Lower leg skin (tissue), 4 donors: Measurements from ENCODE around the gene HMCN2. TPM values are rescaled to one million over a fixed set of nuclear protein-coding genes. Genes with fewer than 3 reads are reported as not detected.

Experiments
- DNase-seq, 2 donors: peaks; one replicate each; pipeline ENCODE4 v3.0.0-alpha.2; 2019; ENCODE audit warnings: low spot score in 2 of 2
- H3K4me3 ChIP-seq: fragments of 200-600 bp; sonication (generic); 2 replicates; pipeline ENCODE4 v1.5.1; 2017; ENCODE audit warnings: mild to moderate bottlenecking, low read depth; ENCODE audit not compliant: poor library complexity, severe bottlenecking
- POLR2A ChIP-seq, 2 donors: fragments of 450-650 bp; IDR thresholded peaks; one replicate each; pipeline ENCODE4 v1.6.1; 2016 to 2017; ENCODE audit warnings: antibody characterized with exemption in 2 of 2, mild to moderate bottlenecking in 1 of 2, moderate library complexity in 1 of 2
- WGBS, 2 donors: methylation state at CpG; one replicate each; pipeline ENCODE4 v1.1.5; 2018; 5-methylcytosine and 5-hydroxymethylcytosine counted together
- intact Hi-C: fragments of 100-400 bp; cut with DNase I; formaldehyde crosslinking; loops from one replicate; pipeline ENCODE4 v1.15.0; 2023; ENCODE audit warnings: low total_unique reads
- total RNA-seq, 4 donors: library from RNA; depleted of rRNA; stranded (reverse); fragments of >200 nt; gene quantifications; one replicate each; pipeline ENCODE4 v1.1.0, GENCODE V29; 2016
- TF ChIP-seq, protein P1 (sequence below), 3 donors: fragments of 450-650 bp; IDR thresholded peaks; one replicate each; pipeline ENCODE4 v1.5.1; 2016; ENCODE audit warnings: antibody characterized with exemption in 3 of 3, mild to moderate bottlenecking in 3 of 3, moderate library complexity in 2 of 3

The HMCN2 gene
- total RNA-seq, 4 donors from 2014 or later: 1.9 to 4.3 (median 3.0) TPM

- no peak for DNase-seq
- no peak overlapping the region for H3K4me3 ChIP-seq
- 80 to 84% methylated on average over 27 of the region's 27 CpGs for WGBS, 2 donors
- intact Hi-C loops: no loop called here
- TF ChIP-seq, protein P1, sequence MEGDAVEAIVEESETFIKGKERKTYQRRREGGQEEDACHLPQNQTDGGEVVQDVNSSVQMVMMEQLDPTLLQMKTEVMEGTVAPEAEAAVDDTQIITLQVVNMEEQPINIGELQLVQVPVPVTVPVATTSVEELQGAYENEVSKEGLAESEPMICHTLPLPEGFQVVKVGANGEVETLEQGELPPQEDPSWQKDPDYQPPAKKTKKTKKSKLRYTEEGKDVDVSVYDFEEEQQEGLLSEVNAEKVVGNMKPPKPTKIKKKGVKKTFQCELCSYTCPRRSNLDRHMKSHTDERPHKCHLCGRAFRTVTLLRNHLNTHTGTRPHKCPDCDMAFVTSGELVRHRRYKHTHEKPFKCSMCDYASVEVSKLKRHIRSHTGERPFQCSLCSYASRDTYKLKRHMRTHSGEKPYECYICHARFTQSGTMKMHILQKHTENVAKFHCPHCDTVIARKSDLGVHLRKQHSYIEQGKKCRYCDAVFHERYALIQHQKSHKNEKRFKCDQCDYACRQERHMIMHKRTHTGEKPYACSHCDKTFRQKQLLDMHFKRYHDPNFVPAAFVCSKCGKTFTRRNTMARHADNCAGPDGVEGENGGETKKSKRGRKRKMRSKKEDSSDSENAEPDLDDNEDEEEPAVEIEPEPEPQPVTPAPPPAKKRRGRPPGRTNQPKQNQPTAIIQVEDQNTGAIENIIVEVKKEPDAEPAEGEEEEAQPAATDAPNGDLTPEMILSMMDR (IDR thresholded peaks at IDR 0.05): no peak
- no peak for TF ChIP-seq POLR2A (IDR thresholded peaks at IDR 0.05)
Measured at GRCh38 chr9:130232899-130233586, 32.5 kb upstream of the HMCN2 start.

DNA sequence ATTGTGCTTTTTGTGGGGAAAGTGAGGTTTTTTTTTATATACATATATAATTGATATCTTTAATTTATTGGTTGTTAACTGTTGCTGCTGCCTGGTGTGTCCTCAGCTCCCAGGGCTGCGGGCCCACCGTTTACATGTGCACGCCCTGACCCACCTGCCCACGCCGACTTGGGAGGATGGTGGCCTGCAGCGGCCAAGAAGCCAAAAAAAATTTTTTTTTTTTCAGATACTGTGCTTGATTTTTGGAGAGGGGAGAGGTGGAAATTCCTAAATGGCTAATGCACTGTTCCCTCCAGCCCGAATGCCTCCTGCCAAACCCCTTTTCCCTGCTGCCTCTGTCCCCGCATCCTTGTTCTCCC lies 32.0 kb upstream of the HMCN2 start:
- WGBS, 2 donors: 88 to 89% methylated on average over 8 of the region's 8 CpGs
- no peak for TF ChIP-seq POLR2A (IDR thresholded peaks at IDR 0.05)
- TF ChIP-seq, protein P1 (IDR thresholded peaks at IDR 0.05): no peak
- no peak for DNase-seq
- intact Hi-C loops: no loop called here
- no peak overlapping the region for H3K4me3 ChIP-seq

DNA sequence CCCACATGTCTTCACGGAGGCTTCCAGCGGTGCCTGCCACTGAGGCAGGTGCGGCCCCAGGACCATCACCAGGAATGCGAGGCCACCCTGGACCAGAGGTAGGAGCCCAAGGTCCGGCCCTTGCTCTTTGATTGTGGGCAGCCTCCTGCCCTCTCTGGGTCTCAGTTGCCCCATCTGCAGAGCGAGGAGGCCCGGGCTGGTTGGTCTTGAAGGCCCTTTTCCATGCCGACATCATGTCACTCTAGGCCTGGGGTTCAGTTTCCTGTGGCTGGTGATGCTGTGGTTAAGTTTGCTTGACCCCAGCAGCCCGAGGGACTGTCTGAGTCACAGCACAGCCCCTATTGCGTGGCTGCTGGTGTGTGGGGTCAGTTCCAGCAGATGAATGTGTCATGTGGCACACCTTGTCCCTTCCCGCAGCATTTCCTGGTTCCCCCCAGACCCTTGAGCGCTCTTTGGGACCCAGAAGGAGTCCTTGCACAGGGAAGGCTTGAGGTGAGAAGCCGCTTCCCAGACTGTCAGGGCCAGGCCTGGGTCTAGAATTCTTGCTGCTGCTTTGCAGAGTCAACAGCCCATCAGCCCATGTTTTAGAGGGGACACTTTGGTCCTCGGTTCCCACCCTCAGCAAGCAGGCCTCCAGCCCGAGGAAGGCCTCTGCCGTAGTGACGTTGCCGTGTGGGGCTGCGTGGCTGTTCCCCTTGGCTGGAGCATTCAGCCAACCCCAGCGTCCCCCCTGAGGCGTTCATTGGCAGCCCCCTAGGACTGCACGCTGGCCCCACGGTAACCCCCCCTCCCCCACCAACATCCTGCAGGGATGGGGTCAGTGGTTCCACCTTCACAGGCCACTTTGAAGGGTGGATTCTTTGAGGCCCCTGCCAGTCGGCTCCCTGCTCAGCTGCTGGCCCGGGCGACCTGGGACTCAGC lies 31.0 kb upstream of the HMCN2 start:
- intact Hi-C loops: loop anchor here (5.0 kb wide), 1 partner anchor 127 kb away; no protein-coding TSS in a partner anchor

DNA sequence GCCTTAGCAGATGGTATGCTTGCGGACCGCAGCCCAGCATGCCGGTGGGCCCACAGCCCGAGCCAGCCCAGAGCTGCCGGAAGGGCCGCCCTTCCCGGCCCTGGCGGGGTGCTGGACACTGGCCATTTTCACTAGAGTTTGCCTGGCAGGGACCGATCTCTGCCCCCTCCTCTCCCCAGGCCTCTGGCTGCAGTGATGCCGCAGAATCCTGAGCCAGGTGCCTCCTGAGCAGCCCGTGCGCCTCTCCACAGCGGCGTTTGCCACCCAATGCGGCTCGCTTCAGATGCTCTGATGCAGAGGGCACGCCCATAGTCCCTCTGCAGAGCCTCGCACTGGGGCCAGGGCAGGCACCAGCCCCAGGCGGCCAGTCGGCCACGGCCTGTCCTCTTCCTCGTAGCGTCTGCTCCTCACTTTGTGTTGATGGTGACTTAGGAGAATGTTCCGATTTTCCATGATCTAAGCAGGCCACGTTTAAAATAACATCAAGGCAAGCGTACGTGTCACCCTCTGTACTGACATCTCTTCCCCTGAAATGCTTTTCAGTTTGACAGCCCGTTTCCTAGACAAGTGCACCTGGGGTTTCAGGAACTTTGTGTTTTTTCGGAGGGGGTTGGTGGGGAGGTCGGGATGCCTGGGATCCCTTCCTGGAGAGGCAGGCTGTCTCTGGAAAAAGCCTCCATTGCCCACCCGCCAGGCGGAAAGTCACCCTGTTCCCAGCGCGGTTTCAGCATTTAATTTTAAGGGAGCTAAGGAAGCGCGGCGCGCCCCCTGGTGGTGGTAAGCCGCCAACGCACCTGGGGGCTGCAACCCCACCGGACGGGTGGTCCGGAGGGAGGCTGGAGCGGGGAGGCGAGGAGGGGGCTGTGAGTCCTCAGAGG lies 29.8 kb upstream of the HMCN2 start:
- intact Hi-C loops: loop anchor here (5.0 kb wide), 1 partner anchor 128 kb away; no protein-coding TSS in a partner anchor
- WGBS, 2 donors: 45 to 49% methylated on average over 34 to 44 of the region's 45 CpGs
- no peak for TF ChIP-seq POLR2A (IDR thresholded peaks at IDR 0.05)
- TF ChIP-seq, protein P1 (IDR thresholded peaks at IDR 0.05): peak in 1 of 3 donors; percentile 90
- no peak overlapping the region for H3K4me3 ChIP-seq
- peak; percentile 49 to 95 for DNase-seq

More for the DNA sequence above, 31.0 kb upstream of the HMCN2 start:
- TF ChIP-seq, protein P1 (IDR thresholded peaks at IDR 0.05): no peak
- TF ChIP-seq POLR2A (IDR thresholded peaks at IDR 0.05): no peak
- WGBS, 2 donors: 87% methylated on average over 22 to 25 of the region's 26 CpGs
- no peak for DNase-seq
- H3K4me3 ChIP-seq: no peak overlapping the region

DNA sequence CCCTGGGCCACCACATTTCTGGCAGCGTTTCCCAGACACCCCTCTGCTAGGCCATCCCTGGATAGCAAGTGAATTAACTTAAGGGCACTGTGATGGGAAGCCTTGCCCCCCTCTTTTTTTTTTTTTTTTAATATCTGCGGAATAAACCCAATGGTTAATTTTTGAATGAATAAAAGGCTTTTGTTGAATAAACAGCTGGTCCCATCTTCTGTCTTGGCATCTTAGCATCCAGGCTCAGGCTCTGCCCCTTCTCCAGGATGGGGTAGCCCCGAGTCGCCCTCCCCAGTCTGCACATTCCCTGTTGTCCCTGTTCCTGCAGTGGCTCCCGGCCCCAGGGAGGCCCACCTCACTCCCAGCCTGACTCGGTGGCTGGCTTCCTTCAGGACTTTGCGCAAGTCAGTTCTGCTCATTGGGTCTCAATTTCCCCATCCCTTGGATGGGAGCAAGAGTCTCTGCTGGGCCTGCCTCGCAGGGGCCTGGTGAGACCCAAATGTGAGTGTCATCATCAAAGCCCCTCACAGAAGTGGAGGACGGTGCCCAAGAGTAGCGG lies 29.0 kb upstream of the HMCN2 start:
- H3K4me3 ChIP-seq: no peak overlapping the region
- WGBS, 2 donors: 56 to 63% methylated on average over 10 of the region's 10 CpGs
- no peak for DNase-seq
- intact Hi-C loops: loop anchor here (5.0 kb wide), 1 partner anchor 129 kb away; no protein-coding TSS in a partner anchor
- TF ChIP-seq, protein P1 (IDR thresholded peaks at IDR 0.05): no peak
